HFF-Myc (cell line): ENCODE data around the gene SLC25A41.

Experiments
- DNase-seq: peaks from one replicate; pipeline ENCODE4 v3.0.0-alpha.2; 2011; ENCODE audit warnings: low read depth; ENCODE audit errors: extremely low read depth
- H3K4me3 ChIP-seq: replicated peaks from 2 replicates; pipeline ENCODE4 v1.5.1; 2011; ENCODE audit warnings: low read depth, mild to moderate bottlenecking, control low read depth, low read length
- CTCF ChIP-seq: IDR thresholded peaks from 2 replicates; pipeline ENCODE4 v1.5.1; 2012; ENCODE audit warnings: mild to moderate bottlenecking, low read depth, low read length, control low read depth; ENCODE audit errors: missing control alignments

The SLC25A41 gene

GRCh38 chr19:6393074-6393982 is 40.2 kb downstream of the SLC25A41 start, which contains the start of gene GTF2F1:
GTF2F1 (minus strand) TSS chr19:6393164; CDS start chr19:6392995, 169 bp downstream.
- TF ChIP-seq CTCF = no peak
- peak; percentile 87 for DNase-seq
- peak within 1 kb of the TSS; percentile 97 for H3K4me3 ChIP-seq

- peak overlapping the region; percentile 97 for H3K4me3 ChIP-seq
- TF ChIP-seq CTCF = no peak
- no peak for DNase-seq
Measured at GRCh38 chr19:6392221-6393073, 41.1 kb downstream of the SLC25A41 start.

- no peak overlapping the region for H3K4me3 ChIP-seq
- no peak for DNase-seq
- no peak for TF ChIP-seq CTCF
Measured at GRCh38 chr19:6387372-6387771, 46.2 kb downstream of the SLC25A41 start.

GRCh38 chr19:6384381-6384780 is 49.2 kb downstream of the SLC25A41 start:
- no peak overlapping the region for H3K4me3 ChIP-seq
- TF ChIP-seq CTCF = no peak
- no peak for DNase-seq

GRCh38 chr19:6383188-6383587 is 50.4 kb downstream of the SLC25A41 start:
- no peak overlapping the region for H3K4me3 ChIP-seq
- no peak for DNase-seq
- no peak for TF ChIP-seq CTCF

- TF ChIP-seq CTCF = no peak
- no peak for DNase-seq
- no peak overlapping the region for H3K4me3 ChIP-seq
Measured at GRCh38 chr19:6381030-6381750, 52.4 kb downstream of the SLC25A41 start.
